ENCODE results near the gene ADAMTSL4. TPM values are rescaled to one million over a fixed set of nuclear protein-coding genes. Genes with fewer than 3 reads are reported as not detected.

The ADAMTSL4 gene
- total and polyA plus RNA-seq, 9 of the 15 experiments (the other 6 are each of a cell fraction or from before 2014, with no cell fraction given), result 12.7 to 212 (median 35.6) TPM

- 10% methylated on average over 1 of the region's 1 CpG for WGBS (ENCODE audit: insufficient coverage, low coverage, missing lambda C conversion rate)
- Histone ChIP-seq H3K4me3 (peak overlapping the region; percentile 75), H3K4me1 (replicated peaks in 1 of 2; ENCODE audit: control insufficient read depth in 2 of 2, insufficient read depth in 2 of 2, low read length in 2 of 2) (peaks cover 29 to 82% of the 10 kb centered on the region in 2 experiments), H3K9me1 (ENCODE audit: control insufficient read depth, insufficient read depth, low read length) (no peaks in the 10 kb centered on the region), H3K27me3 (ENCODE audit: control insufficient read depth in 2 of 2, insufficient read depth in 2 of 2, low read length in 2 of 2) (no peaks in the 10 kb centered on the region), H3K36me3 (ENCODE audit: control insufficient read depth, insufficient read depth, low read length) (peaks cover 49% of the 10 kb centered on the region), H3K79me2 (ENCODE audit: control insufficient read depth, insufficient read depth, low read length) (peaks cover 92% of the 10 kb centered on the region), H3K9me3 (replicated peaks; ENCODE audit: control insufficient read depth, insufficient read depth, low read depth, low read length) (no peaks in the 10 kb centered on the region), H3K9ac (ENCODE audit: insufficient read depth in 1 of 2, low read depth in 2 of 2, low read length in 2 of 2) (peak overlapping the region; percentile 95 to 99; a peak in 3 of 4 replicates), H4K20me1 (replicated peaks; ENCODE audit: control insufficient read depth, insufficient read depth, low read length) (peaks cover 9% of the 10 kb centered on the region), H3K27ac (ENCODE audit: extremely low read depth, low read depth, low read length) (peak overlapping the region; percentile 87), H3K4me2 (ENCODE audit: insufficient read depth, low read length) (peak overlapping the region; percentile 95), H2AFZ (ENCODE audit: low read depth, low read length) (no peak overlapping the region)
- POLR2A ChIA-PET, result interaction anchor here (0.6 to 8.9 kb wide), 11 partner anchors 9 to 664 kb away, joined by 3 to 53 read pairs (median 3); a partner anchor contains a TSS
- ATAC-seq (peak; percentile 0; the same call in 1 of the 3 replicates), DNase-seq (ENCODE audit: extremely low read depth in 1 of 4, low spot score in 3 of 4) (no peak), FAIRE-seq (no peak)
- BruUV-seq (replicated peaks), result no TSS peak
- in situ Hi-C loops (cut with MboI), result no loop called here
- CTCF ChIA-PET (ENCODE audit: low intra/inter-chr PET ratio), result no interaction called here
- intact Hi-C loops (cut with micrococcal nuclease), result loop anchor here (2.0 kb wide), 1 partner anchor 19 kb away; no protein-coding TSS in a partner anchor
- TF ChIP-seq COPS2 (conservative IDR thresholded peaks at IDR 0.05) (no peak), CHD1 (IDR thresholded peaks at IDR 0.05; ENCODE audit: low read length) (no peak), ZBTB11 (CRISPR knock-in tag; IDR thresholded peaks at IDR 0.05) (no peak), ZNF384 (IDR thresholded peaks at IDR 0.05; ENCODE audit: low read depth, low read length) (peak; percentile 62; the same call in 1 of the 2 replicates), ZNF263 (CRISPR knock-in tag; IDR thresholded peaks at IDR 0.05; ENCODE audit: borderline replicate concordance) (peak; percentile 79), SP1 (CRISPR knock-in tag; IDR thresholded peaks at IDR 0.05) (0 out of 2 replicates have a peak, but pooled peaks have one; percentile 24), TCF3 (CRISPR knock-in tag; IDR thresholded peaks at IDR 0.05) (0 out of 2 replicates have a peak, but pooled peaks have one; percentile 2), HNRNPK (IDR thresholded peaks at IDR 0.05; ENCODE audit: low read depth, low read length, poor library complexity, severe bottlenecking) (no peak), HMG20B (CRISPR knock-in tag; IDR thresholded peaks at IDR 0.05) (no peak), POLR2A (conservative IDR thresholded peaks at IDR 0.05) (0 out of 2 replicates have a peak, but pooled peaks have one; percentile 9), ZNF12 (CRISPR knock-in tag; IDR thresholded peaks at IDR 0.05) (no peak), ELF1 (tag; IDR thresholded peaks at IDR 0.05) (no peak), NR0B1 (IDR thresholded peaks at IDR 0.05; ENCODE audit: partially characterized antibody) (no peak), AFF4 (CRISPR knock-in tag; IDR thresholded peaks at IDR 0.05) (0 out of 2 replicates have a peak, but pooled peaks have one; percentile 41), ZNF324 (CRISPR knock-in tag; IDR thresholded peaks at IDR 0.05) (no peak)
These were observed 2.5 kb downstream of the ADAMTSL4 start for GRCh38 chr1:150551784-150552127.

Measured in K562 (cell line).